Measurements from ENCODE around the gene LRRC27. TPM values are rescaled to one million over a fixed set of nuclear protein-coding genes. Genes with fewer than 3 reads are reported as not detected.

LRRC27 gene
- total and polyA plus RNA-seq, 2 of the 4 experiments (the other 2 are of a cell fraction), result 3.8 to 5.3 TPM

- Histone ChIP-seq H3K56ac (ENCODE audit: extremely low read depth, insufficient read depth, low read length) (no peak overlapping the region), H3K4me2 (ENCODE audit: low read depth, low read length) (no peak overlapping the region), H3K9me3 (ENCODE audit: control insufficient read depth, insufficient read depth, low read length) (no peaks in the 10 kb centered on the region), H3K9me1 (ENCODE audit: insufficient read depth, low read length) (peaks cover 13% of the 10 kb centered on the region), H3K27ac (ENCODE audit: insufficient read depth, low read length) (no peak overlapping the region), H3K79me1 (ENCODE audit: low read depth in 1 of 2, low read length in 2 of 2) (peaks cover 0 to 14% of the 10 kb centered on the region in 2 experiments; a peak in 2 of 4 replicates), H2BK5ac (ENCODE audit: low read depth, low read length, poor library complexity, severe bottlenecking) (no peak overlapping the region), H3K14ac (replicated peaks; ENCODE audit: low read depth, low read length) (no peak overlapping the region), H4K20me1 (ENCODE audit: insufficient read depth, low read length) (peaks cover 6% of the 10 kb centered on the region), H3K27me3 (ENCODE audit: control insufficient read depth, insufficient read depth, low read length) (no peaks in the 10 kb centered on the region), H3K9ac (ENCODE audit: low read depth, low read length) (no peak overlapping the region), H2AK9ac (replicated peaks; ENCODE audit: low read depth, low read length, poor library complexity) (no peak overlapping the region), H3K23ac (ENCODE audit: low read depth, low read length) (no peak overlapping the region), H2BK20ac (ENCODE audit: low read depth, low read length) (no peak overlapping the region), H3K4me1 (ENCODE audit: control insufficient read depth, insufficient read depth, low read length) (peaks cover 9% of the 10 kb centered on the region), H3K18ac (ENCODE audit: low read depth, low read length) (no peak overlapping the region), H2BK15ac (ENCODE audit: low read depth, low read length) (no peak overlapping the region), H4K91ac (ENCODE audit: insufficient read depth, low read depth, low read length) (no peak overlapping the region), H2AK5ac (ENCODE audit: low read depth, low read length) (no peak overlapping the region), H3K4ac (ENCODE audit: low read depth, low read length) (no peak overlapping the region), H3K36me3 (ENCODE audit: control insufficient read depth, insufficient read depth, low read length) (no peaks in the 10 kb centered on the region), H2AFZ (replicated peaks; ENCODE audit: low read length, poor library complexity) (no peak overlapping the region), H4K5ac (ENCODE audit: low read depth, low read length) (no peak overlapping the region), H3K4me3 (ENCODE audit: insufficient read depth, low read depth, low read length) (no peak overlapping the region), H2BK120ac (ENCODE audit: low read depth, low read length) (no peak overlapping the region), H4K8ac (ENCODE audit: low read depth in 2 of 2, low read length in 2 of 2) (no peak overlapping the region)
- in situ Hi-C loops (cut with MboI; ENCODE audit: low sequenced_read_pairs) (no loop called here), intact Hi-C loops (cut with micrococcal nuclease) (no loop called here), dilution Hi-C loops (cut with HindIII; ENCODE audit: low sequenced_read_pairs, unreplicated experiment) (no loop called here)
- ChIA-PET CTCF (no interaction called here), POLR2A (ENCODE audit: unreplicated experiment) (no interaction called here)
- no TSS peak for BruUV-seq (replicated peaks)
- TF ChIP-seq CEBPB (IDR thresholded peaks at IDR 0.05; ENCODE audit: low read depth, low read length) (no peak), POLR2A (IDR thresholded peaks at IDR 0.05; ENCODE audit: low read depth, low read length) (no peak), MXI1 (IDR thresholded peaks at IDR 0.05; ENCODE audit: borderline replicate concordance, low read depth, low read length) (no peak), RFX5 (IDR thresholded peaks at IDR 0.05; ENCODE audit: low read depth, low read length) (no peak), RCOR1 (IDR thresholded peaks at IDR 0.05; ENCODE audit: insufficient replicate concordance, low read length) (no peak), CHD1 (IDR thresholded peaks at IDR 0.05; ENCODE audit: low read depth, low read length) (no peak), SMC3 (IDR thresholded peaks at IDR 0.05; ENCODE audit: low read depth, low read length) (no peak), FOS (IDR thresholded peaks at IDR 0.05; ENCODE audit: low read depth, low read length) (no peak), NFE2L2 (IDR thresholded peaks at IDR 0.05; ENCODE audit: low read depth, low read length) (no peak), RAD21 (IDR thresholded peaks at IDR 0.05; ENCODE audit: low read length) (no peak), MAFK (IDR thresholded peaks at IDR 0.05; ENCODE audit: low read depth, low read length) (no peak), BHLHE40 (IDR thresholded peaks at IDR 0.05; ENCODE audit: low read depth, low read length) (no peak)
- TF ChIP-seq, protein P1, sequence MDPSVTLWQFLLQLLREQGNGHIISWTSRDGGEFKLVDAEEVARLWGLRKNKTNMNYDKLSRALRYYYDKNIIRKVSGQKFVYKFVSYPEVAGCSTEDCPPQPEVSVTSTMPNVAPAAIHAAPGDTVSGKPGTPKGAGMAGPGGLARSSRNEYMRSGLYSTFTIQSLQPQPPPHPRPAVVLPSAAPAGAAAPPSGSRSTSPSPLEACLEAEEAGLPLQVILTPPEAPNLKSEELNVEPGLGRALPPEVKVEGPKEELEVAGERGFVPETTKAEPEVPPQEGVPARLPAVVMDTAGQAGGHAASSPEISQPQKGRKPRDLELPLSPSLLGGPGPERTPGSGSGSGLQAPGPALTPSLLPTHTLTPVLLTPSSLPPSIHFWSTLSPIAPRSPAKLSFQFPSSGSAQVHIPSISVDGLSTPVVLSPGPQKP (IDR thresholded peaks at IDR 0.05; ENCODE audit: borderline replicate concordance, low read depth, low read length), result no peak
- TF ChIP-seq, protein P2, sequence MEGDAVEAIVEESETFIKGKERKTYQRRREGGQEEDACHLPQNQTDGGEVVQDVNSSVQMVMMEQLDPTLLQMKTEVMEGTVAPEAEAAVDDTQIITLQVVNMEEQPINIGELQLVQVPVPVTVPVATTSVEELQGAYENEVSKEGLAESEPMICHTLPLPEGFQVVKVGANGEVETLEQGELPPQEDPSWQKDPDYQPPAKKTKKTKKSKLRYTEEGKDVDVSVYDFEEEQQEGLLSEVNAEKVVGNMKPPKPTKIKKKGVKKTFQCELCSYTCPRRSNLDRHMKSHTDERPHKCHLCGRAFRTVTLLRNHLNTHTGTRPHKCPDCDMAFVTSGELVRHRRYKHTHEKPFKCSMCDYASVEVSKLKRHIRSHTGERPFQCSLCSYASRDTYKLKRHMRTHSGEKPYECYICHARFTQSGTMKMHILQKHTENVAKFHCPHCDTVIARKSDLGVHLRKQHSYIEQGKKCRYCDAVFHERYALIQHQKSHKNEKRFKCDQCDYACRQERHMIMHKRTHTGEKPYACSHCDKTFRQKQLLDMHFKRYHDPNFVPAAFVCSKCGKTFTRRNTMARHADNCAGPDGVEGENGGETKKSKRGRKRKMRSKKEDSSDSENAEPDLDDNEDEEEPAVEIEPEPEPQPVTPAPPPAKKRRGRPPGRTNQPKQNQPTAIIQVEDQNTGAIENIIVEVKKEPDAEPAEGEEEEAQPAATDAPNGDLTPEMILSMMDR (conservative IDR thresholded peaks at IDR 0.05; ENCODE audit: low read depth, low read length), result no peak
- TF ChIP-seq, protein P3, sequence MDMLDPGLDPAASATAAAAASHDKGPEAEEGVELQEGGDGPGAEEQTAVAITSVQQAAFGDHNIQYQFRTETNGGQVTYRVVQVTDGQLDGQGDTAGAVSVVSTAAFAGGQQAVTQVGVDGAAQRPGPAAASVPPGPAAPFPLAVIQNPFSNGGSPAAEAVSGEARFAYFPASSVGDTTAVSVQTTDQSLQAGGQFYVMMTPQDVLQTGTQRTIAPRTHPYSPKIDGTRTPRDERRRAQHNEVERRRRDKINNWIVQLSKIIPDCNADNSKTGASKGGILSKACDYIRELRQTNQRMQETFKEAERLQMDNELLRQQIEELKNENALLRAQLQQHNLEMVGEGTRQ (IDR thresholded peaks at IDR 0.05; ENCODE audit: low read depth, low read length), result no peak
- ATAC-seq (ENCODE audit: low read depth) (no peak), DNase-seq (no peak)
- WGBS, 2 experiments (ENCODE audit: extremely low coverage in 2 of 2, insufficient read length in 1 of 2), result 84% methylated on average over 11 of the region's 25 CpGs; no CpG with 5 or more reads in 1 of the 2 experiments
Observed at GRCh38 chr10:132419538-132420468, 87.8 kb downstream of the LRRC27 start.
